HG03378 (cell line): Measurements from ENCODE around the gene GSK3A.
A peak's percentile ranks its signal among the peaks of the same experiment; 100 is the strongest.

Experiments used
- ATAC-seq: cut with Tn5 transposase; IDR thresholded peaks from one replicate; pipeline ENCODE4 v1.9.1; 2021; ENCODE audit warnings: mild to moderate bottlenecking, moderate library complexity; ENCODE audit not compliant: unreplicated experiment

The GSK3A gene

GRCh38 chr19:42242512-42243409 is at the start of gene GSK3A:
TSS of gene GSK3A (minus strand) at chr19:42242602. CDS start at chr19:42242465, 137 bp downstream.
- peak; percentile 69 for ATAC-seq

GRCh38 chr19:42291435-42291810 is 49.0 kb upstream of the GSK3A start:
- ATAC-seq: no peak

GRCh38 chr19:42290523-42291434 is 48.4 kb upstream of the GSK3A start:
- no peak for ATAC-seq

- ATAC-seq: no peak
These were observed 47.7 kb upstream of the GSK3A start for GRCh38 chr19:42290136-42290522.

GRCh38 chr19:42289556-42290041 is 47.2 kb upstream of the GSK3A start:
- ATAC-seq: no peak

- no peak for ATAC-seq
These were observed 46.6 kb upstream of the GSK3A start for GRCh38 chr19:42288881-42289555.

- ATAC-seq: no peak
These were observed 46.0 kb upstream of the GSK3A start for GRCh38 chr19:42288387-42288786.

- no peak for ATAC-seq
These were observed 45.4 kb upstream of the GSK3A start for GRCh38 chr19:42287827-42288107.

- no peak for ATAC-seq
These were observed 44.8 kb upstream of the GSK3A start for GRCh38 chr19:42287017-42287826.

GRCh38 chr19:42286349-42287016 is 44.1 kb upstream of the GSK3A start:
- ATAC-seq: no peak

- no peak for ATAC-seq
These were observed 43.6 kb upstream of the GSK3A start for GRCh38 chr19:42285988-42286348.

- ATAC-seq: no peak
These were observed 43.1 kb upstream of the GSK3A start for GRCh38 chr19:42285541-42285941.

GRCh38 chr19:42284591-42285341 is 42.4 kb upstream of the GSK3A start:
- no peak for ATAC-seq

- ATAC-seq: no peak
These were observed 41.7 kb upstream of the GSK3A start for GRCh38 chr19:42284066-42284501.

GRCh38 chr19:42283188-42284065 is 41.0 kb upstream of the GSK3A start:
- peak; percentile 33 for ATAC-seq

GRCh38 chr19:42282819-42283187 is 40.4 kb upstream of the GSK3A start:
- ATAC-seq: peak; percentile 3

- ATAC-seq: no peak
These were observed 39.7 kb upstream of the GSK3A start for GRCh38 chr19:42281827-42282762.
